Measurements from ENCODE around the gene TRHDE.

DNA sequence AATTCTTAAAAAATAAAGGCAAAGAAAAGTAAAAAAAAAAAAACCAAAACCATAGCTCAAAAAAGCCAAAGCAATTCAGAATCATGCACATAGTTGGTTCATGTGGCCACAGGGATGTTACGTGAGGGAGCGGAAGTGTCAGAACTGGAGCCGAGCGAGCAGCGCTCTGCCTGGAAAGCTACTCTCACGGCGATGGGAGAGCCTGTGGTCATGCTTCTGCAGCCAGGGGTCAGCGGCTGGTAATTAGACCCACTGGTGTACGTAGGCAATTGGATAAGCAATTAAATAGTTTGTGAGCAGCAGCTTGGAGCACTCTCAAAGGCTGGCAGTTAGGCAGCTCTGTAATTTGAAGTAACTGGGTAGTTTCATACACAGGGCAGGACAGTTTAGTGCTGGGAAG, 58.1 kb downstream of the TRHDE start:
- TF ChIP-seq POLR2A (IDR thresholded peaks at IDR 0.05) (no peak), CTCF (IDR thresholded peaks at IDR 0.05) (no peak)
